ENCODE data around the gene COX6A1.

COX6A1 gene

GRCh38 chr12:120399531-120399930, 38.4 kb upstream of the COX6A1 start:
- Histone ChIP-seq H4K8ac (ENCODE audit: low read depth, low read length) (no peak overlapping the region), H3K79me1 (ENCODE audit: low read length) (no peaks in the 10 kb centered on the region), H3K18ac (ENCODE audit: low read length) (no peak overlapping the region), H3K4ac (ENCODE audit: low read depth, low read length) (no peak overlapping the region), H2AK5ac (ENCODE audit: low read length) (no peak overlapping the region), H3K23ac (ENCODE audit: low read length) (no peak overlapping the region), H2BK15ac (replicated peaks; ENCODE audit: low read depth) (no peak overlapping the region), H4K5ac (ENCODE audit: low read length) (no peak overlapping the region), H3K9ac (ENCODE audit: low read length) (no peak overlapping the region), H3K4me3 (ENCODE audit: low read length) (no peak overlapping the region), H3K4me1 (ENCODE audit: control insufficient read depth, low read depth, low read length) (no peaks in the 10 kb centered on the region), H3K79me2 (ENCODE audit: control insufficient read depth, insufficient read depth, low read length) (no peaks in the 10 kb centered on the region), H2BK120ac (ENCODE audit: low read depth, low read length) (no peak overlapping the region), H3K56ac (ENCODE audit: low read length) (no peak overlapping the region), H3K27ac (ENCODE audit: low read depth, low read length) (no peak overlapping the region), H3K27me3 (ENCODE audit: insufficient read depth, low read length, poor library complexity) (no peaks in the 10 kb centered on the region), H3K36me3 (ENCODE audit: control insufficient read depth, insufficient read depth, low read length) (no peaks in the 10 kb centered on the region), H3K4me2 (ENCODE audit: low read length) (no peak overlapping the region), H2BK5ac (ENCODE audit: low read length) (no peak overlapping the region)
- DNase-seq, result no peak
- no CpG with 5 or more reads among the region's 5 CpGs for WGBS (ENCODE audit: extremely low coverage, insufficient coverage, low lambda C conversion rate)

- no peaks in the 10 kb centered on the region for H3K79me1 ChIP-seq (ENCODE audit: low read length)
- H3K4me1 ChIP-seq (ENCODE audit: control insufficient read depth, low read depth, low read length), result no peaks in the 10 kb centered on the region
- H3K18ac ChIP-seq (ENCODE audit: low read length), result no peak overlapping the region
- no peak overlapping the region for H3K4me2 ChIP-seq (ENCODE audit: low read length)
- H3K4ac ChIP-seq (ENCODE audit: low read depth, low read length), result no peak overlapping the region
- peak overlapping the region; percentile 41 for H3K9ac ChIP-seq (ENCODE audit: low read length)
- H2BK5ac ChIP-seq (ENCODE audit: low read length), result no peak overlapping the region
- no peak overlapping the region for H2BK15ac ChIP-seq (replicated peaks; ENCODE audit: low read depth)
- no peak overlapping the region for H3K27ac ChIP-seq (ENCODE audit: low read depth, low read length)
- H4K8ac ChIP-seq (ENCODE audit: low read depth, low read length), result no peak overlapping the region
- no CpG with 5 or more reads among the region's 13 CpGs for WGBS (ENCODE audit: extremely low coverage, insufficient coverage, low lambda C conversion rate)
- peak; percentile 51 for DNase-seq
- H2BK120ac ChIP-seq (ENCODE audit: low read depth, low read length), result no peak overlapping the region
- no peak overlapping the region for H2AK5ac ChIP-seq (ENCODE audit: low read length)
- no peaks in the 10 kb centered on the region for H3K79me2 ChIP-seq (ENCODE audit: control insufficient read depth, insufficient read depth, low read length)
- no peaks in the 10 kb centered on the region for H3K36me3 ChIP-seq (ENCODE audit: control insufficient read depth, insufficient read depth, low read length)
- no peak overlapping the region for H3K4me3 ChIP-seq (ENCODE audit: low read length)
- H3K27me3 ChIP-seq (ENCODE audit: insufficient read depth, low read length, poor library complexity), result no peaks in the 10 kb centered on the region
- H4K5ac ChIP-seq (ENCODE audit: low read length), result no peak overlapping the region
- H3K56ac ChIP-seq (ENCODE audit: low read length), result peak overlapping the region; percentile 49
- H3K23ac ChIP-seq (ENCODE audit: low read length), result no peak overlapping the region
Measured at GRCh38 chr12:120402217-120402616, 35.7 kb upstream of the COX6A1 start.

GRCh38 chr12:120403869-120404268, 34.0 kb upstream of the COX6A1 start:
- Histone ChIP-seq H3K79me2 (ENCODE audit: control insufficient read depth, insufficient read depth, low read length) (no peaks in the 10 kb centered on the region), H3K79me1 (ENCODE audit: low read length) (no peaks in the 10 kb centered on the region), H2BK120ac (ENCODE audit: low read depth, low read length) (no peak overlapping the region), H3K4ac (ENCODE audit: low read depth, low read length) (no peak overlapping the region), H4K5ac (ENCODE audit: low read length) (no peak overlapping the region), H2BK5ac (ENCODE audit: low read length) (no peak overlapping the region), H3K27ac (ENCODE audit: low read depth, low read length) (no peak overlapping the region), H3K4me1 (ENCODE audit: control insufficient read depth, low read depth, low read length) (no peaks in the 10 kb centered on the region), H2BK15ac (replicated peaks; ENCODE audit: low read depth) (no peak overlapping the region), H3K27me3 (ENCODE audit: insufficient read depth, low read length, poor library complexity) (no peaks in the 10 kb centered on the region), H3K4me3 (ENCODE audit: low read length) (no peak overlapping the region), H3K4me2 (ENCODE audit: low read length) (no peak overlapping the region), H3K56ac (ENCODE audit: low read length) (no peak overlapping the region), H3K18ac (ENCODE audit: low read length) (no peak overlapping the region), H2AK5ac (ENCODE audit: low read length) (no peak overlapping the region), H3K23ac (ENCODE audit: low read length) (no peak overlapping the region), H3K9ac (ENCODE audit: low read length) (no peak overlapping the region), H3K36me3 (ENCODE audit: control insufficient read depth, insufficient read depth, low read length) (no peaks in the 10 kb centered on the region), H4K8ac (ENCODE audit: low read depth, low read length) (no peak overlapping the region)
- no peak for DNase-seq
- no CpG with 5 or more reads among the region's 3 CpGs for WGBS (ENCODE audit: extremely low coverage, insufficient coverage, low lambda C conversion rate)

GRCh38 chr12:120404271-120404670, 33.6 kb upstream of the COX6A1 start:
- H3K4me2 ChIP-seq (ENCODE audit: low read length), result no peak overlapping the region
- H3K4ac ChIP-seq (ENCODE audit: low read depth, low read length), result no peak overlapping the region
- H3K79me2 ChIP-seq (ENCODE audit: control insufficient read depth, insufficient read depth, low read length), result no peaks in the 10 kb centered on the region
- no peaks in the 10 kb centered on the region for H3K79me1 ChIP-seq (ENCODE audit: low read length)
- no peak overlapping the region for H2BK120ac ChIP-seq (ENCODE audit: low read depth, low read length)
- DNase-seq, result no peak
- no peak overlapping the region for H2BK15ac ChIP-seq (replicated peaks; ENCODE audit: low read depth)
- no CpG with 5 or more reads among the region's 1 CpG for WGBS (ENCODE audit: extremely low coverage, insufficient coverage, low lambda C conversion rate)
- H3K4me3 ChIP-seq (ENCODE audit: low read length), result no peak overlapping the region
- no peak overlapping the region for H3K27ac ChIP-seq (ENCODE audit: low read depth, low read length)
- H2AK5ac ChIP-seq (ENCODE audit: low read length), result no peak overlapping the region
- no peak overlapping the region for H2BK5ac ChIP-seq (ENCODE audit: low read length)
- no peak overlapping the region for H3K56ac ChIP-seq (ENCODE audit: low read length)
- H3K27me3 ChIP-seq (ENCODE audit: insufficient read depth, low read length, poor library complexity), result no peaks in the 10 kb centered on the region
- no peak overlapping the region for H3K18ac ChIP-seq (ENCODE audit: low read length)
- H3K36me3 ChIP-seq (ENCODE audit: control insufficient read depth, insufficient read depth, low read length), result no peaks in the 10 kb centered on the region
- no peak overlapping the region for H3K9ac ChIP-seq (ENCODE audit: low read length)
- H3K23ac ChIP-seq (ENCODE audit: low read length), result no peak overlapping the region
- no peaks in the 10 kb centered on the region for H3K4me1 ChIP-seq (ENCODE audit: control insufficient read depth, low read depth, low read length)
- H4K8ac ChIP-seq (ENCODE audit: low read depth, low read length), result no peak overlapping the region
- H4K5ac ChIP-seq (ENCODE audit: low read length), result no peak overlapping the region

GRCh38 chr12:120406069-120406468, 31.8 kb upstream of the COX6A1 start:
- Histone ChIP-seq H3K4ac (ENCODE audit: low read depth, low read length) (no peak overlapping the region), H3K79me1 (ENCODE audit: low read length) (no peaks in the 10 kb centered on the region), H2BK15ac (replicated peaks; ENCODE audit: low read depth) (no peak overlapping the region), H3K4me3 (ENCODE audit: low read length) (no peak overlapping the region), H2BK5ac (ENCODE audit: low read length) (no peak overlapping the region), H4K8ac (ENCODE audit: low read depth, low read length) (no peak overlapping the region), H2BK120ac (ENCODE audit: low read depth, low read length) (no peak overlapping the region), H3K18ac (ENCODE audit: low read length) (no peak overlapping the region), H3K79me2 (ENCODE audit: control insufficient read depth, insufficient read depth, low read length) (no peaks in the 10 kb centered on the region), H3K27ac (ENCODE audit: low read depth, low read length) (no peak overlapping the region), H3K36me3 (ENCODE audit: control insufficient read depth, insufficient read depth, low read length) (no peaks in the 10 kb centered on the region), H3K27me3 (ENCODE audit: insufficient read depth, low read length, poor library complexity) (no peaks in the 10 kb centered on the region), H2AK5ac (ENCODE audit: low read length) (no peak overlapping the region), H3K23ac (ENCODE audit: low read length) (no peak overlapping the region), H4K5ac (ENCODE audit: low read length) (no peak overlapping the region), H3K4me1 (ENCODE audit: control insufficient read depth, low read depth, low read length) (no peaks in the 10 kb centered on the region), H3K9ac (ENCODE audit: low read length) (no peak overlapping the region), H3K56ac (ENCODE audit: low read length) (no peak overlapping the region), H3K4me2 (ENCODE audit: low read length) (no peak overlapping the region)
- WGBS (ENCODE audit: extremely low coverage, insufficient coverage, low lambda C conversion rate), result no CpG with 5 or more reads among the region's 3 CpGs
- DNase-seq, result no peak

- no peak overlapping the region for H3K4me2 ChIP-seq (ENCODE audit: low read length)
- no peak overlapping the region for H2BK15ac ChIP-seq (replicated peaks; ENCODE audit: low read depth)
- no peak overlapping the region for H2BK120ac ChIP-seq (ENCODE audit: low read depth, low read length)
- no peak overlapping the region for H3K56ac ChIP-seq (ENCODE audit: low read length)
- no peak overlapping the region for H3K4me3 ChIP-seq (ENCODE audit: low read length)
- no peaks in the 10 kb centered on the region for H3K79me2 ChIP-seq (ENCODE audit: control insufficient read depth, insufficient read depth, low read length)
- no peaks in the 10 kb centered on the region for H3K79me1 ChIP-seq (ENCODE audit: low read length)
- H3K18ac ChIP-seq (ENCODE audit: low read length), result no peak overlapping the region
- no peaks in the 10 kb centered on the region for H3K4me1 ChIP-seq (ENCODE audit: control insufficient read depth, low read depth, low read length)
- H3K27me3 ChIP-seq (ENCODE audit: insufficient read depth, low read length, poor library complexity), result no peaks in the 10 kb centered on the region
- H3K36me3 ChIP-seq (ENCODE audit: control insufficient read depth, insufficient read depth, low read length), result no peaks in the 10 kb centered on the region
- no peak overlapping the region for H3K23ac ChIP-seq (ENCODE audit: low read length)
- H3K9ac ChIP-seq (ENCODE audit: low read length), result no peak overlapping the region
- H4K5ac ChIP-seq (ENCODE audit: low read length), result no peak overlapping the region
- no peak overlapping the region for H4K8ac ChIP-seq (ENCODE audit: low read depth, low read length)
- no peak overlapping the region for H2BK5ac ChIP-seq (ENCODE audit: low read length)
- H3K4ac ChIP-seq (ENCODE audit: low read depth, low read length), result no peak overlapping the region
- no peak overlapping the region for H3K27ac ChIP-seq (ENCODE audit: low read depth, low read length)
- no CpG with 5 or more reads among the region's 3 CpGs for WGBS (ENCODE audit: extremely low coverage, insufficient coverage, low lambda C conversion rate)
- DNase-seq, result no peak
- no peak overlapping the region for H2AK5ac ChIP-seq (ENCODE audit: low read length)
Measured at GRCh38 chr12:120406553-120406952, 31.4 kb upstream of the COX6A1 start.
